ENCODE measurements around the gene TUBGCP6. TPM values are rescaled to one million over a fixed set of nuclear protein-coding genes. Genes with fewer than 3 reads are reported as not detected.
"Not testable (repeated sequence)": the region's sequence is repeated elsewhere in the genome, so short reads cannot be mapped to it uniquely, and the experiment has no call there.

Gene TUBGCP6
- total RNA-seq, 1 donor from 2014 or later = 27.2 TPM

- H3K4me3 ChIP-seq (ENCODE audit: low read depth, low read length); DNase-seq (ENCODE audit: low read depth); H3K27me3 ChIP-seq (ENCODE audit: control insufficient read depth, insufficient read depth, low read length); H3K36me3 ChIP-seq (ENCODE audit: control insufficient read depth, insufficient read depth, low read length): not testable (repeated sequence)
- TF ChIP-seq, protein P1, sequence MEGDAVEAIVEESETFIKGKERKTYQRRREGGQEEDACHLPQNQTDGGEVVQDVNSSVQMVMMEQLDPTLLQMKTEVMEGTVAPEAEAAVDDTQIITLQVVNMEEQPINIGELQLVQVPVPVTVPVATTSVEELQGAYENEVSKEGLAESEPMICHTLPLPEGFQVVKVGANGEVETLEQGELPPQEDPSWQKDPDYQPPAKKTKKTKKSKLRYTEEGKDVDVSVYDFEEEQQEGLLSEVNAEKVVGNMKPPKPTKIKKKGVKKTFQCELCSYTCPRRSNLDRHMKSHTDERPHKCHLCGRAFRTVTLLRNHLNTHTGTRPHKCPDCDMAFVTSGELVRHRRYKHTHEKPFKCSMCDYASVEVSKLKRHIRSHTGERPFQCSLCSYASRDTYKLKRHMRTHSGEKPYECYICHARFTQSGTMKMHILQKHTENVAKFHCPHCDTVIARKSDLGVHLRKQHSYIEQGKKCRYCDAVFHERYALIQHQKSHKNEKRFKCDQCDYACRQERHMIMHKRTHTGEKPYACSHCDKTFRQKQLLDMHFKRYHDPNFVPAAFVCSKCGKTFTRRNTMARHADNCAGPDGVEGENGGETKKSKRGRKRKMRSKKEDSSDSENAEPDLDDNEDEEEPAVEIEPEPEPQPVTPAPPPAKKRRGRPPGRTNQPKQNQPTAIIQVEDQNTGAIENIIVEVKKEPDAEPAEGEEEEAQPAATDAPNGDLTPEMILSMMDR (IDR thresholded peaks at IDR 0.05; ENCODE audit: insufficient read depth, low read length, poor library complexity, severe bottlenecking) = peak; percentile 7
These were observed 28.5 kb upstream of the TUBGCP6 start for GRCh38 chr22:50273352-50273751.

DNA sequence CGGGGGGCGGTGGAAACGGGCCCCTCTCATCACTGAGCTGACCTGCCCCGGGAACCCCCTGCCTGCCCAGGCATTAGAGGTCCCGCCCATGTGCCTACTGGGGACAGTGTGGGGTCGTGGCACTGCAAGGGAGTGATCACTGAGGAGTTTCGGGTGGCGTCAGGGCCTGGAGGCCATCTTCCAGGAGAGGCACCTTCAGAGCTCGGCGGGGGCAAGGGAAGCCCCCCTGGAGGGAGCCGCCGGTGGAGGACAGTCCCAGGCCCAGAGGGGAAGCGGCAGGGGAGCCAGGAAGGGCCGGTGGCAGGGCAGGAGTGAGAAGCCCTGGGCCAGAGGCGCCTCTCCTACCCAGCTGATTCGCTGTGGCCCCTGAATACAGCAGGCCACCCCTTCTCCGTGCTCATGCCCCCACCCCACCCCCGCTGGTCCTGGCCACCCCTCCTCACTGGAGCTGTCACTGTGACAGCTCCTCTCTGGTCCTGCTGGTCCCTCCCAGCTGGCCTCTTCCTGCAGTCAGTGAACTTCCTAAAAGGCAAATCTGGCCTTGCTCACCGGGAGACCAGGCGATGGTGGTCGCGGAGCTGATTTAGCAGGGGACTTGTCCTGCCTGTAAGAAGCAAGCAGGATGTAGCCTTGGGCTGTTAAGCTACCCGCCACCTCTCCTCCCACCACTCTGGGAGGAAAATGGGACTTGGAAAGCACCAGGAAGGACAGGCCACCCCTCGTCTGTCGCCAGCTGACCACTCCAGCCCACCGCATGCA is 27.4 kb upstream of the TUBGCP6 start:
- Histone ChIP-seq H3K27me3 (ENCODE audit: control insufficient read depth, insufficient read depth, low read length) (peaks cover 2% of the 10 kb centered on the region), H3K36me3 (ENCODE audit: control insufficient read depth, insufficient read depth, low read length) (no peaks in the 10 kb centered on the region), H3K4me3 (ENCODE audit: low read depth, low read length) (no peak overlapping the region)
- TF ChIP-seq, protein P1 (IDR thresholded peaks at IDR 0.05; ENCODE audit: insufficient read depth, low read length, poor library complexity, severe bottlenecking) = no peak
- no peak for DNase-seq (ENCODE audit: low read depth)

GRCh38 chr22:50271519-50271970 is 26.7 kb upstream of the TUBGCP6 start:
- Histone ChIP-seq H3K4me3 (ENCODE audit: low read depth, low read length) (no peak overlapping the region), H3K36me3 (ENCODE audit: control insufficient read depth, insufficient read depth, low read length) (no peaks in the 10 kb centered on the region)
- DNase-seq (ENCODE audit: low read depth) = no peak

GRCh38 chr22:50270666-50271394 is 26.0 kb upstream of the TUBGCP6 start:
- no peak for DNase-seq (ENCODE audit: low read depth)
- Histone ChIP-seq H3K27me3 (ENCODE audit: control insufficient read depth, insufficient read depth, low read length) (peaks cover 5% of the 10 kb centered on the region), H3K36me3 (ENCODE audit: control insufficient read depth, insufficient read depth, low read length) (no peaks in the 10 kb centered on the region), H3K4me3 (ENCODE audit: low read depth, low read length) (peak overlapping the region; percentile 42)
- TF ChIP-seq, protein P1 (IDR thresholded peaks at IDR 0.05; ENCODE audit: insufficient read depth, low read length, poor library complexity, severe bottlenecking) = no peak

More at GRCh38 chr22:50271519-50271970, 26.7 kb upstream of the TUBGCP6 start:
- TF ChIP-seq, protein P1 (IDR thresholded peaks at IDR 0.05; ENCODE audit: insufficient read depth, low read length, poor library complexity, severe bottlenecking) = no peak
- H3K27me3 ChIP-seq (ENCODE audit: control insufficient read depth, insufficient read depth, low read length) = peaks cover 5% of the 10 kb centered on the region

- DNase-seq (ENCODE audit: low read depth) = no peak
- TF ChIP-seq, protein P1 (IDR thresholded peaks at IDR 0.05; ENCODE audit: insufficient read depth, low read length, poor library complexity, severe bottlenecking) = no peak
These were observed 25.3 kb upstream of the TUBGCP6 start, which contains the start of gene MAPK11 for GRCh38 chr22:50269970-50270665. Gene MAPK11, minus strand, starts transcription at chr22:50270380. Its CDS starts 88 bp downstream, at chr22:50270292.

More at GRCh38 chr22:50269970-50270665, 25.3 kb upstream of the TUBGCP6 start, which contains the start of gene MAPK11:
- Histone ChIP-seq H3K36me3 (ENCODE audit: control insufficient read depth, insufficient read depth, low read length) (no peaks in the 10 kb centered on the region), H3K4me3 (ENCODE audit: low read depth, low read length) (peak within 1 kb of the TSS; percentile 42), H3K27me3 (ENCODE audit: control insufficient read depth, insufficient read depth, low read length) (peaks cover 5% of the 10 kb centered on the region)
